Stimulated activated naive B cell treated with anti-CD40 and anti-IgM and Interleukin-4, amounts not matched to agents 10 μg/mL and 1 μg/mL and 100 μg/mL, for 72 hours (primary cell): ENCODE data around the gene MORF4L1.
A peak's percentile ranks its signal among the peaks of the same experiment; 100 is the strongest.
"Not testable (repeated sequence)": the region's sequence is repeated elsewhere in the genome, so short reads cannot be mapped to it uniquely, and the experiment has no call there.

Source experiments
- ATAC-seq, 2 donors: fragments of 150-1000 bp; cut with Tn5 transposase; replicated peaks; 2 replicates each; pipeline ENCODE4 v1.10.0; 2021; ENCODE audit warnings: moderate library complexity in 1 of 2
- DNase-seq: peaks from one replicate; pipeline ENCODE4 v3.0.0; 2021
- H3K27ac Mint-ChIP-seq: one replicate; pipeline ENCODE4 v1.8.0; 2022; ENCODE audit warnings: mild to moderate bottlenecking, mixed read lengths
- H3K27me3 Mint-ChIP-seq, 2 donors: one replicate each; pipeline ENCODE4 v1.8.0; 2022; ENCODE audit warnings: mixed read lengths in 2 of 2
- H3K36me3 Mint-ChIP-seq, 2 donors: one replicate each; pipeline ENCODE4 v1.8.0; 2022; ENCODE audit warnings: mixed read lengths in 2 of 2, mild to moderate bottlenecking in 1 of 2
- H3K4me1 Mint-ChIP-seq, 2 donors: one replicate each; pipeline ENCODE4 v1.8.0; 2022; ENCODE audit warnings: mixed read lengths in 2 of 2, mild to moderate bottlenecking in 1 of 2
- H3K4me3 Mint-ChIP-seq, 2 donors: one replicate each; pipeline ENCODE4 v1.8.0; 2022; ENCODE audit warnings: mild to moderate bottlenecking in 2 of 2, mixed read lengths in 2 of 2, moderate library complexity in 1 of 2
- H3K9me3 Mint-ChIP-seq, 2 donors: one replicate each; pipeline ENCODE4 v1.8.0; 2022; ENCODE audit warnings: mixed read lengths in 2 of 2, mild to moderate bottlenecking in 1 of 2

Gene MORF4L1

DNA sequence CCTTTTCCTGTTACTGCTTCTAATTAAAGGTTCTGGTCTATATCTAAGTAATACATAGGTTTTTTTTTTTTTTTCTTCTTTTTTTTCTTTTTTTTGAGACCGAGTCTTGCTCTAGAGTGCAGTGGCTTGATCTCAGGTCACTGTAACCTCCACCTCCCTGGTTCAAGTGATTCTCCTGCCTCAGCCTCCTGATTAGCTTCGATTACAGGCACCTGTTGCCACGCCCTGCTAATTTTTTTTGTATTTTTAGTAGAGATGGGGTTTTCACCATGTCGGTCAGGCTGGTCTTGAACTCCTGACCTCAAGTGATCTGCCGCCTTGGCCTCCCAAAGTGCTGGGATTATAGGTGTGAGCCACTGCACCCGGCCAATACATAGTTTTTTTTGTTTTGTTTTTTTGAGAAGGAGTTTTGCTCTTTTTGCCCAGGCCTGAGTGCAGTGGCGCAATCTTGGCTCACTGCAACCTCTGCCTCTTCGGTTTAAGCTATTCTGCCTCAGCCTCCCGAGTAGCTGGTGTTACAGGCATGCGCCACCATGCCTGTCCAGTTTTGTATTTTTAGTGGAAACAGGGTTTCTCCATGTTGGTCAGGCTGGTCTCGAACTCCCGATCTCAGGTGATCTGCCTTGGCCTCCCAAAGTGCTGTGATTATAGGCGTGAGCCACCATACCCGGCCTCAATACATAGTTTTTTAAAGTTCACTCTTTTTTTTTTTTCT lies 28.3 kb downstream of the MORF4L1 start:
- Mint-ChIP-seq H3K36me3 (peaks cover 31 to 39% of the 10 kb centered on the region in 2 donors), H3K27ac (peak overlapping the region; percentile 56)
- not testable (repeated sequence) for DNase-seq, H3K27me3 Mint-ChIP-seq, H3K9me3 Mint-ChIP-seq, H3K4me1 Mint-ChIP-seq, ATAC-seq, H3K4me3 Mint-ChIP-seq

- Mint-ChIP-seq H3K27ac (peak overlapping the region; percentile 11), H3K36me3 (peaks cover 40 to 46% of the 10 kb centered on the region in 2 donors), H3K4me1 (peaks cover 15 to 18% of the 10 kb centered on the region in 2 donors), H3K4me3 (peak overlapping the region in 1 of 2 donors; percentile 30)
- DNase-seq, ATAC-seq, H3K9me3 Mint-ChIP-seq, H3K27me3 Mint-ChIP-seq: not testable (repeated sequence)
Observed at GRCh38 chr15:78902281-78903032, 29.8 kb downstream of the MORF4L1 start.

DNA sequence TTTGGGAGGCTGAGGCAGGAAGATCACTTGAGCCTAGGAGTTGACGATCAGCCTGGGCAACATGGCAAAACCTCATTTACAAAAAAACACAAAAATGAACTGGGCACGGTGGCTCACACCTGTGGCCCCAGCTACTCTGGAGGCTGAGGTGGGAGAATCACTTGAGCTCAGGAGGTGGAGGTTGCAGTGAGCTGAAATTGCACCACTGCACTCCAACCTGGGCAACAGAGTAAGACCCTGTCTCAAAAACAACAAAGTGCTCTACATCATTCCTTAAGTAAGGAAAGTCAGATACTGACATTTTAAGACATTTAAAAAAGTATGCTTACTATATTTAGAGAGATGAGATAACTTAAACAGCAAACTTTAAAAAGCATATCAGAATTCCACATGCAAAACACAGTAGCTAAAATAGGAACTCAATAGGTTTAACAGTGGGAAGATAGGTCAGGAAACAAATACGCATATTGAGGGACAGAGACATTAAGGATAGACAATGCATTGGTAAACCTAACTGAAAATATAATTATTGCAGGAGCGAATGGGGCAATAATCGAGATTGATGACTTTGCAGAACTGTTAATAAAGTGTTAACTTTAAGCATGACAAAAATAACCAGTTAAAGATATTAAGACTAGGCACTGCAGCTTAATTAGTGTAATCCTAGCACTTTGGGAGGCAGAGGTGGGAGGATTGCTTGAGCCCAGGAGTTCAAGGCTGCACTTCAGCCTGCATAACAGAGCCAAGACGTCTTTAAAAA lies 32.1 kb downstream of the MORF4L1 start:
- ATAC-seq (no peak), DNase-seq (no peak)
- no peaks in the 10 kb centered on the region for H3K27me3 Mint-ChIP-seq
- no peak overlapping the region for H3K4me3 Mint-ChIP-seq
- peaks cover 24 to 36% of the 10 kb centered on the region in 2 donors for H3K4me1 Mint-ChIP-seq
- peaks cover 40 to 49% of the 10 kb centered on the region in 2 donors for H3K36me3 Mint-ChIP-seq
- H3K9me3 Mint-ChIP-seq = no peaks in the 10 kb centered on the region
- H3K27ac Mint-ChIP-seq = peak overlapping the region; percentile 66

DNA sequence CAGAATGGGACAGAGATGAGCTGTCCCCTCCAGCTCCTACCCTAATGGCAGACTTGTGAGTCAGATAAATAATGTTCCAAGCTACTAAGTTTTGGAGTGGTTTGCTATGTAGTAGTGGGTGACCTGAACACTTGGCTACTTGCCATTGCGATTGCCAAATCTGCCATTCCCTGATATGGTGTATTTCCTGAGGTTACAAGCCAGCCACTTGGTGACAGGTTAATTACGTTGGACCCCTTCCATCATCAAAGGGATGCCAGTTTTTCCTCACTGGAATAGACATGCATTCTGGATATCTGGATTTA lies 33.6 kb downstream of the MORF4L1 start:
- ATAC-seq (no peak), DNase-seq (no peak)
- peaks cover 42 to 57% of the 10 kb centered on the region in 2 donors for H3K36me3 Mint-ChIP-seq
- no peaks in the 10 kb centered on the region for H3K27me3 Mint-ChIP-seq
- H3K9me3 Mint-ChIP-seq = no peaks in the 10 kb centered on the region
- H3K4me1 Mint-ChIP-seq = peaks cover 30 to 51% of the 10 kb centered on the region in 2 donors
- H3K4me3 Mint-ChIP-seq = no peak overlapping the region
- no peak overlapping the region for H3K27ac Mint-ChIP-seq

- DNase-seq = no peak
- Mint-ChIP-seq H3K27me3 (no peaks in the 10 kb centered on the region), H3K9me3 (no peaks in the 10 kb centered on the region), H3K36me3 (peaks cover 47 to 57% of the 10 kb centered on the region in 2 donors), H3K4me1 (peaks cover 30 to 57% of the 10 kb centered on the region in 2 donors), H3K4me3 (no peak overlapping the region), H3K27ac (peak overlapping the region; percentile 4)
- ATAC-seq = no peak
Observed at GRCh38 chr15:78907577-78907976, 34.9 kb downstream of the MORF4L1 start.

- DNase-seq (peak; percentile 34), ATAC-seq (peak; percentile 90 to 91)
- Mint-ChIP-seq H3K9me3 (no peaks in the 10 kb centered on the region), H3K27ac (peak overlapping the region; percentile 27), H3K4me1 (peaks cover 34 to 59% of the 10 kb centered on the region in 2 donors), H3K27me3 (no peaks in the 10 kb centered on the region), H3K4me3 (peak overlapping the region in 1 of 2 donors; percentile 11), H3K36me3 (peaks cover 59 to 60% of the 10 kb centered on the region in 2 donors)
Observed at GRCh38 chr15:78909160-78909695, 36.5 kb downstream of the MORF4L1 start.

- peak overlapping the region; percentile 72 for H3K27ac Mint-ChIP-seq
- peaks cover 35 to 64% of the 10 kb centered on the region in 2 donors for H3K4me1 Mint-ChIP-seq
- no peaks in the 10 kb centered on the region for H3K27me3 Mint-ChIP-seq
- DNase-seq (no peak), ATAC-seq (peak; percentile 37 to 38)
- H3K4me3 Mint-ChIP-seq = peak overlapping the region; percentile 15 to 25
- H3K9me3 Mint-ChIP-seq = no peaks in the 10 kb centered on the region
- H3K36me3 Mint-ChIP-seq = peaks cover 57 to 60% of the 10 kb centered on the region in 2 donors
Observed at GRCh38 chr15:78909791-78910228, 37.1 kb downstream of the MORF4L1 start.

GRCh38 chr15:78910271-78910670 lies 37.6 kb downstream of the MORF4L1 start:
- DNase-seq (no peak), ATAC-seq (no peak)
- Mint-ChIP-seq H3K9me3 (no peaks in the 10 kb centered on the region), H3K36me3 (peaks cover 54 to 61% of the 10 kb centered on the region in 2 donors), H3K4me1 (peaks cover 36 to 69% of the 10 kb centered on the region in 2 donors), H3K4me3 (peak overlapping the region in 1 of 2 donors; percentile 25), H3K27ac (peak overlapping the region; percentile 72), H3K27me3 (no peaks in the 10 kb centered on the region)

DNA sequence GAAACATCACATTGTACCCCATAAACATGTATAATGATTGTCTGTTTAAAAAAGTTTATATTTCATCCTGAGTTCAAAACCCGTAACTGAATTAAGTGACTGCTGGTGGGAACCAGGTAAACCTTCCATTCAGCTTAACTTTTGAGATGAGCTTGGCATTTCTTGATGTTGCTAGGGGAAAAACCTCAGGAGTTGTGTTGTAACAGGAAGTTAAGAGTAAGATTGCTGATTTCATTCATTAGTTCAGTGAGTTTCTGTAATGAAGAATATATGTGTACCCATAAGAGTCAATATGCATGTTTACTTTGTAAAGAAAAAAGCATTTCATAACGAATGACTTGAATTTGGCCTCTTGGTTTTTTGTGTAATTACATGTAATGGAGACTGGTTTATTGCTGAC lies 39.6 kb downstream of the MORF4L1 start:
- no peaks in the 10 kb centered on the region for H3K27me3 Mint-ChIP-seq
- H3K27ac Mint-ChIP-seq = peak overlapping the region; percentile 56
- DNase-seq = no peak
- no peaks in the 10 kb centered on the region for H3K9me3 Mint-ChIP-seq
- no peak for ATAC-seq
- peaks cover 56 to 58% of the 10 kb centered on the region in 2 donors for H3K36me3 Mint-ChIP-seq
- H3K4me3 Mint-ChIP-seq = no peak overlapping the region
- H3K4me1 Mint-ChIP-seq = peaks cover 34 to 74% of the 10 kb centered on the region in 2 donors

- Mint-ChIP-seq H3K36me3 (peaks cover 54 to 55% of the 10 kb centered on the region in 2 donors), H3K27me3 (no peaks in the 10 kb centered on the region), H3K9me3 (no peaks in the 10 kb centered on the region), H3K4me1 (peaks cover 31 to 75% of the 10 kb centered on the region in 2 donors), H3K4me3 (no peak overlapping the region), H3K27ac (no peak overlapping the region)
- no peak for ATAC-seq
- no peak for DNase-seq
Observed at GRCh38 chr15:78913012-78913411, 40.3 kb downstream of the MORF4L1 start.

DNA sequence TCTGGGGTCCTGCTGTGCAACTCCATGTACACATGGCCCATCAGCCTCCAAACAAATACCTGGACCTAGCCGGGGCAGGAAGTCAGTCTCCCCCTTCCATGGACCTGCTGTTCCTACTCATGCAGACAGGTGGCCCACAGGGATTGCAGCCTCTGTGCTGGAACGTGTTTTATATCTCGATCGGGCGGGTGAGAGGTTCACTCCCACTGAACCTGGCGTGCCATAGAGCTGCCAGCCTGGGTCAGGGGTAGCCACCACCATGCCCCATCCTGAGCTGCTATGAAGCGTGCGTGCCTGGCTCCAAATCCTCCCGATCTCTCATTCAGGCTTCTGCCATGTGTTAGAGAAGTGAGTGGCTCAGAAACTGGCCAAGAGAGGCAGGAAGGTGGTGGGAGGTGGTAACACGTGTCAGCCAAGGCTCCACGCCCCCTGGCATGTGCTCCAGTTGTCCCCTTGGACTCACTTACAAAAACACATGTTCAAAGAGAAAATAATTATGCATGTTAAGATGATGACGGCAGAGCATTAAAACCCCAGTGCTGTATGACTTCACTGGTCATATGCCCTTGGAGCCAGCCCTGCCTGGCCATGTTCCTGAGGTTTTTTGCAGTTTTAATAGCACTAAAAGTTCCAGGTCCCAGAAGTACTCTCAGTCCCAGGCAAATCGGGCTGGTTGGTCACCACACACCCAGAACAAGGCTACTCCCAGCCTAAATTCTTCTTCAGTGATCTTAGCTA lies 41.5 kb downstream of the MORF4L1 start:
- no peak for DNase-seq
- H3K36me3 Mint-ChIP-seq = peaks cover 46 to 49% of the 10 kb centered on the region in 2 donors
- H3K27ac Mint-ChIP-seq = no peak overlapping the region
- ATAC-seq = no peak
- no peak overlapping the region for H3K4me3 Mint-ChIP-seq
- H3K9me3 Mint-ChIP-seq = no peaks in the 10 kb centered on the region
- peaks cover 26 to 65% of the 10 kb centered on the region in 2 donors for H3K4me1 Mint-ChIP-seq
- H3K27me3 Mint-ChIP-seq = no peaks in the 10 kb centered on the region

- H3K9me3 Mint-ChIP-seq = no peaks in the 10 kb centered on the region
- H3K36me3 Mint-ChIP-seq = peaks cover 40 to 44% of the 10 kb centered on the region in 2 donors
Observed at GRCh38 chr15:78915341-78916087, 42.8 kb downstream of the MORF4L1 start.

GRCh38 chr15:78916088-78916487 lies 43.4 kb downstream of the MORF4L1 start:
- ATAC-seq (no peak), DNase-seq (no peak)
- Mint-ChIP-seq H3K27me3 (no peaks in the 10 kb centered on the region), H3K27ac (no peak overlapping the region), H3K4me3 (no peak overlapping the region), H3K4me1 (peaks cover 18 to 48% of the 10 kb centered on the region in 2 donors), H3K36me3 (peaks cover 40 to 45% of the 10 kb centered on the region in 2 donors), H3K9me3 (no peaks in the 10 kb centered on the region)

More at GRCh38 chr15:78915341-78916087, 42.8 kb downstream of the MORF4L1 start:
- Mint-ChIP-seq H3K4me1 (peaks cover 17 to 52% of the 10 kb centered on the region in 2 donors), H3K27me3 (no peaks in the 10 kb centered on the region), H3K27ac (peak overlapping the region; percentile 59), H3K4me3 (no peak overlapping the region)
- peak; percentile 63 to 67 for ATAC-seq
- DNase-seq = no peak
